MM.1S (cell line): ENCODE data around the gene CTU2.

Experiments used
- DNase-seq: peaks from one replicate; pipeline ENCODE4 v3.0.0-alpha.2; 2015
- H2AFZ ChIP-seq: fragments of 300-600 bp; sonication (generic); 2 replicates; pipeline ENCODE4 v1.6.0; 2016; ENCODE audit warnings: antibody characterized with exemption, low read length
- H3F3A ChIP-seq: fragments of 300-600 bp; sonication (generic); 2 replicates; pipeline ENCODE4 v1.6.1; 2016; ENCODE audit warnings: mild to moderate bottlenecking, antibody characterized with exemption, low read length, moderate library complexity, mixed read lengths; ENCODE audit not compliant: insufficient read depth
- H3K27ac ChIP-seq: fragments of 300-600 bp; sonication (generic); 2 replicates; pipeline ENCODE4 v1.5.1; 2016; ENCODE audit warnings: mild to moderate bottlenecking, low read length
- H3K27me3 ChIP-seq: fragments of 300-600 bp; sonication (generic); replicated peaks from 2 replicates; pipeline ENCODE4 v1.6.0; 2016; ENCODE audit warnings: low read length; ENCODE audit not compliant: insufficient read depth
- H3K36me3 ChIP-seq: fragments of 300-600 bp; sonication (generic); replicated peaks from 2 replicates; pipeline ENCODE4 v1.6.1; 2016; ENCODE audit warnings: mild to moderate bottlenecking, low read length, mixed read lengths; ENCODE audit not compliant: insufficient read depth
- H3K4me1 ChIP-seq: fragments of 300-600 bp; sonication (generic); 2 replicates; pipeline ENCODE4 v1.6.1; 2016; ENCODE audit warnings: low read length, mixed read lengths
- H3K4me2 ChIP-seq: fragments of 300-600 bp; sonication (generic); 2 replicates; pipeline ENCODE4 v1.6.0; 2016; ENCODE audit warnings: low read depth, low read length
- H3K4me3 ChIP-seq: fragments of 300-600 bp; sonication (generic); 2 replicates; pipeline ENCODE4 v1.5.1; 2016; ENCODE audit warnings: low read length, mixed read lengths
- H3K79me2 ChIP-seq: fragments of 300-600 bp; sonication (generic); 2 replicates; pipeline ENCODE4 v1.6.1; 2016; ENCODE audit warnings: mixed run types, low read length, mixed read lengths
- H3K9ac ChIP-seq: fragments of 300-600 bp; sonication (generic); 2 replicates; pipeline ENCODE4 v1.6.1; 2016; ENCODE audit warnings: low read length, mixed read lengths
- H3K9me2 ChIP-seq: fragments of 300-600 bp; sonication (generic); replicated peaks from 2 replicates; pipeline ENCODE4 v1.6.1; 2016; ENCODE audit warnings: mild to moderate bottlenecking, low read length, mixed read lengths; ENCODE audit not compliant: insufficient read depth
- H3K9me3 ChIP-seq: fragments of 300-600 bp; sonication (generic); replicated peaks from 2 replicates; pipeline ENCODE4 v1.6.1; 2016; ENCODE audit warnings: mild to moderate bottlenecking, low read length, mixed read lengths; ENCODE audit not compliant: insufficient read depth
- H4K20me1 ChIP-seq: fragments of 300-600 bp; sonication (generic); 2 replicates; pipeline ENCODE4 v1.6.1; 2016; ENCODE audit warnings: mild to moderate bottlenecking, low read length, moderate library complexity, mixed read lengths; ENCODE audit not compliant: insufficient read depth
- EZH2 ChIP-seq: fragments of 300-600 bp; sonication (generic); optimal IDR thresholded peaks from 2 replicates; pipeline ENCODE3; 2017; ENCODE audit warnings: low read depth, mild to moderate bottlenecking, antibody characterized with exemption, low read length, mixed read lengths
- EZH2phosphoT487 ChIP-seq: fragments of 300-600 bp; sonication (generic); IDR thresholded peaks from 2 replicates; pipeline ENCODE4 v1.6.1; 2018; ENCODE audit warnings: antibody characterized with exemption, low read length
- TF ChIP-seq, protein P1 (sequence below): fragments of 300-600 bp; sonication (generic); IDR thresholded peaks from 2 replicates; pipeline ENCODE4 v1.5.1; 2016; ENCODE audit warnings: antibody characterized with exemption, low read length, mixed read lengths

Gene CTU2

DNA sequence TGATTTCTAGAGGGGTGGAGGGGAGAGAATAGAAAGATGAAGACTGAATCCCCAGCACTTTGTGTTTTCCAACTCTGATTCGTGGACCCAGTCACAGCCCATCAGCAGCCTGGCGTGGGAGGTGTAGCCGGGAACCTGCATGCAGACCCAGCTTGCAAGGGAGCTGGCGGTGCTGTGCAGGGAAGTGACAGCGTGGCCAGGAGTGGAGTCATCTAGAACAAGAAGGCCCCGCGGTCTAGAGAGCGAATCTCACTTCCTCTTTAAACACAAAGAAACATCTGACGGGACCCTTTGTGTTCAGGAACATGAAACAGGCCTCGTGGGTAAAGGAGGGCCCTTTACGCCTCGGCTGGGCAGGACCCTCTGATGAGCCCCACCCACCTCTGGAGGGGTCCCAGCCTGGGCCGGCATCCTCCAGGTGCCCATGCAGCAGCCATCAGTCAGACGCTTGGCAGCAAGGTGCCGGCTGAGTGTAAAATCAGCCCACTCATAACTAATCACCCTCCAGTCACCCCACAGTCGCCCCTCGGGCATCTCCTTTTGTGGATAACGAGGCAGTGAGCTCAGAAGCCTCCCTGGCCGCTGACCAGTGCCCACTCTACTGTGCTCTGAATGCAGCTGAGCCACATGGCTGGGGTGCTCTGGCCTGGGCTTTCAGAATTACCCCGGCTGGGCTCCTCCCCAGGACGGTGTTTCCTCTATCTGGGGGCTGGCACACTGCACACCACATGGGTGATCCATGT is 24.4 kb upstream of the CTU2 start:
- Histone ChIP-seq H3K27ac (peak overlapping the region; percentile 94), H3F3A (peaks cover 27% of the 10 kb centered on the region), H3K4me3 (peak overlapping the region; percentile 45; the same call in 1 of the 2 replicates), H2AFZ (no peak overlapping the region), H3K36me3 (no peaks in the 10 kb centered on the region), H3K9me2 (no peaks in the 10 kb centered on the region), H3K9me3 (no peaks in the 10 kb centered on the region), H3K4me1 (peaks cover 23% of the 10 kb centered on the region), H3K9ac (peak overlapping the region; percentile 72), H3K79me2 (peaks cover 8% of the 10 kb centered on the region; the same call in 1 of the 2 replicates), H3K27me3 (no peaks in the 10 kb centered on the region), H3K4me2 (peak overlapping the region; percentile 86), H4K20me1 (no peaks in the 10 kb centered on the region)
- TF ChIP-seq EZH2 (no peak), EZH2phosphoT487 (no peak)
- TF ChIP-seq, protein P1, sequence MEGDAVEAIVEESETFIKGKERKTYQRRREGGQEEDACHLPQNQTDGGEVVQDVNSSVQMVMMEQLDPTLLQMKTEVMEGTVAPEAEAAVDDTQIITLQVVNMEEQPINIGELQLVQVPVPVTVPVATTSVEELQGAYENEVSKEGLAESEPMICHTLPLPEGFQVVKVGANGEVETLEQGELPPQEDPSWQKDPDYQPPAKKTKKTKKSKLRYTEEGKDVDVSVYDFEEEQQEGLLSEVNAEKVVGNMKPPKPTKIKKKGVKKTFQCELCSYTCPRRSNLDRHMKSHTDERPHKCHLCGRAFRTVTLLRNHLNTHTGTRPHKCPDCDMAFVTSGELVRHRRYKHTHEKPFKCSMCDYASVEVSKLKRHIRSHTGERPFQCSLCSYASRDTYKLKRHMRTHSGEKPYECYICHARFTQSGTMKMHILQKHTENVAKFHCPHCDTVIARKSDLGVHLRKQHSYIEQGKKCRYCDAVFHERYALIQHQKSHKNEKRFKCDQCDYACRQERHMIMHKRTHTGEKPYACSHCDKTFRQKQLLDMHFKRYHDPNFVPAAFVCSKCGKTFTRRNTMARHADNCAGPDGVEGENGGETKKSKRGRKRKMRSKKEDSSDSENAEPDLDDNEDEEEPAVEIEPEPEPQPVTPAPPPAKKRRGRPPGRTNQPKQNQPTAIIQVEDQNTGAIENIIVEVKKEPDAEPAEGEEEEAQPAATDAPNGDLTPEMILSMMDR, result no peak
- peak; percentile 76 for DNase-seq

DNA sequence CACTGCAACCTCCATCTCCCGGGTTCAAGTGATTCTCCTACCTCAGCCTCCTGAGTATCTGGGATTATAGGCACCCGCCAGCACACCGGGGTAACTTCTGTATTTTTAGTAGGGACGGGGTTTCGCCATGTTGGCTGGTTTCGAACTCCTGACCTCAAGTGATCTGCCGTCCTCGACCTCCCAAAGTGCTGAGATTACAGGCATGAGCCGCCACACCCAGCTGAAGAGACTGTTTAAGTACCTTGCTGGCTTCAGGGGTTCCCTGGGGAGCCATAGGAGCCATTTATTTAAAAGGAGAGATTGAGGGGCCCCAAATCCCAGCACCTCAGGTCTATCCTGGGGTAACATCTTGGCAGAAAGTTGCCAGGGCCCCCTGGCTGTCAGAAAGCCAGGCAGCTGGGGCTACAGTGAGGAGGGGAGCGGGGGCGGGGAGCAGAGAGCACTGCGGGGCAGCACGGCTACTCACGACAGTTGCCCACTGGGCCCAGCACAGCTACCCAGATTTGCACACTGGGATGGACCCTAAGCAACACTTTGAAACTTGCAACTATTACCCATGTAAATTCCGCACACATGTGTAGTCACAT is 21.6 kb upstream of the CTU2 start:
- peaks cover 23% of the 10 kb centered on the region for H3K4me1 ChIP-seq
- peak overlapping the region; percentile 75; the same call in 1 of the 2 replicates for H3K27ac ChIP-seq
- H3K9me2 ChIP-seq, result no peaks in the 10 kb centered on the region
- H3K9ac ChIP-seq, result peak overlapping the region; percentile 68
- H4K20me1 ChIP-seq, result no peaks in the 10 kb centered on the region
- H3K27me3 ChIP-seq, result no peaks in the 10 kb centered on the region
- peak overlapping the region; percentile 74 for H3K4me3 ChIP-seq
- peaks cover 27% of the 10 kb centered on the region for H3F3A ChIP-seq
- no peak overlapping the region for H2AFZ ChIP-seq
- no peaks in the 10 kb centered on the region for H3K9me3 ChIP-seq
- DNase-seq, result no peak
- peaks cover 8% of the 10 kb centered on the region; the same call in 1 of the 2 replicates for H3K79me2 ChIP-seq
- H3K4me2 ChIP-seq, result peak overlapping the region; percentile 84; the same call in 1 of the 2 replicates
- TF ChIP-seq, protein P1, result no peak
- TF ChIP-seq EZH2phosphoT487 (no peak), EZH2 (no peak)
- no peaks in the 10 kb centered on the region for H3K36me3 ChIP-seq

DNA sequence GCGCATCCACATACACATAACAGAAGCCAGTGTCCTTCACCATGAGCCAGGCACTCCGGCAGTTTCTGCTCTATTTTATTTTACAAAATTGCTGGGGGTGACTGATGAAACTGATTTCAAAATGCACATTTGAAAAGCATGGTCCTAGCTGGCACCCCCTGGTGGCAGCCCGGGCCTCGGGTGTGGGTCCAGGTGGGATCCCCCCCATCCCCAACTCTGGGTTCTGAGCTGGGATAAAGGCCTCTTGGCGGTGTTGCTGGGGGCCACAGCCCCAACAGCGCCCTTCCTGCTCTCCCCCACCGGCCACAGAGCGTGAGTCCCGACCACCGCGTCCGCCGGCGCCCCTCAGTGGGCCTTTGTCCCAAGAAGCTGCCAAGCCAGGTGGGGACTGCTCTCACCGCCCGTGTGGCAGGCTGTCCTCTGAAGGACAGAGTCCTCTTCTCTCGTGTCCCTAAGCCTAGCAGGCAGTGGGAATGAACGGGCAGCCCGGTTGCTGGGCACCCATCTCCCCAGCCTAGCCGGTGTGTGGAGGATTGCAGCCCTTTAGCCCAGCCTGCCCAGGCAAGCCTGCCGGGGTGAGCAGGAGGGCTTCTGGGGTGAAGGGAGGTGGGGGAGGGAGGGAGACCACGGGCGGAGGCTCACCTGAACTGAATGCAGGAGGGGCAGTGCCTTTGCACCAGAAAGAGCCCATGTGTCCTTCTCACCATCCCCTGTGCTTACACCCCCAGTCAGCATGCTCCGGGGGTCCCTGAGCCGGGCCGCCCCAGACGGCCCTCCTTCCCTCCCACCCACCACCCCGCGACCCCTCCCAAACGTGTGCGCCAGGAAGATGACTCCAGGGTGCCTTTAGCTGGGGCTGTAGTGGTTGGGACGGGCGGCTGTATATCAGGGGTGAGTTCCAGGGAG is 20.9 kb upstream of the CTU2 start:
- Histone ChIP-seq H3K79me2 (peaks cover 8% of the 10 kb centered on the region; the same call in 1 of the 2 replicates), H3K9me2 (no peaks in the 10 kb centered on the region), H3K4me2 (peak overlapping the region; percentile 84), H3F3A (peaks cover 27% of the 10 kb centered on the region), H4K20me1 (no peaks in the 10 kb centered on the region), H2AFZ (0 out of 2 replicates have a peak overlapping the region, but pooled peaks have one; percentile 45), H3K27ac (peak overlapping the region; percentile 75), H3K4me1 (peaks cover 23% of the 10 kb centered on the region), H3K36me3 (no peaks in the 10 kb centered on the region), H3K9me3 (no peaks in the 10 kb centered on the region), H3K9ac (peak overlapping the region; percentile 68), H3K27me3 (no peaks in the 10 kb centered on the region), H3K4me3 (peak overlapping the region; percentile 74)
- DNase-seq, result peak; percentile 61
- TF ChIP-seq EZH2, result no peak
- TF ChIP-seq, protein P1, result peak; percentile 57
- TF ChIP-seq EZH2phosphoT487, result no peak
